ENCODE results near the gene TIGD4. TPM values are rescaled to one million over a fixed set of nuclear protein-coding genes. Genes with fewer than 3 reads are reported as not detected.

Gene TIGD4
- total and polyA plus RNA-seq, 2 donors (not counting 1 experiment from before 2014, with no cell fraction given): 0.04 to 0.59 TPM

GRCh38 chr4:152806501-152807125, 27.1 kb upstream of the TIGD4 start:
- Mint-ChIP-seq H3K9me3 (ENCODE audit: insufficient read depth) (peaks cover 2% of the 10 kb centered on the region), H3K4me1 (peaks cover 35% of the 10 kb centered on the region), H3K4me3 (no peak overlapping the region), H3K27ac (no peak overlapping the region), H3K27me3 (no peaks in the 10 kb centered on the region)
- Histone ChIP-seq H3K4me2 (replicated peaks; ENCODE audit: low read depth, low read length, poor library complexity, severe bottlenecking) (no peak overlapping the region), H3K4me3 (ENCODE audit: control extremely low read depth in 1 of 5, extremely low read depth in 1 of 5, insufficient read depth in 1 of 5, low read depth in 2 of 5, low read length in 4 of 5) (no peak overlapping the region), H4K20me1 (ENCODE audit: control insufficient read depth, insufficient read depth, low read length, poor library complexity, severe bottlenecking) (no peaks in the 10 kb centered on the region), H2AFZ (ENCODE audit: insufficient read depth, low read depth, low read length, poor library complexity, severe bottlenecking) (no peak overlapping the region), H3K36me3 (replicated peaks in 1 of 2; ENCODE audit: control extremely low read depth in 1 of 2, control insufficient read depth in 1 of 2, extremely low read depth in 1 of 2, insufficient read depth in 2 of 2, low read length in 1 of 2) (no peaks in the 10 kb centered on the region), H3K9me3 (ENCODE audit: control extremely low read depth in 1 of 3, control insufficient read depth in 2 of 3, insufficient read depth in 1 of 3, low read length in 2 of 3) (no peaks in the 10 kb centered on the region), H3K4me1 (ENCODE audit: control insufficient read depth in 2 of 2, insufficient read depth in 2 of 2, low read length in 2 of 2) (peaks cover 3 to 19% of the 10 kb centered on the region in 2 donors), H3K9ac (ENCODE audit: low read length) (no peak overlapping the region), H3K27me3 (replicated peaks in 1 of 4; ENCODE audit: control extremely low read depth in 1 of 4, control insufficient read depth in 3 of 4, insufficient read depth in 4 of 4, low read length in 3 of 4) (no peaks in the 10 kb centered on the region), H3K79me2 (ENCODE audit: control insufficient read depth, insufficient read depth, low read length) (peaks cover 37% of the 10 kb centered on the region), H3K27ac (ENCODE audit: low read length in 2 of 2) (no peak overlapping the region)
- TF ChIP-seq EZH2 (IDR thresholded peaks at IDR 0.05; ENCODE audit: borderline replicate concordance, insufficient read depth, low read depth, low read length, poor library complexity, severe bottlenecking) (no peak), CTCF (IDR thresholded peaks at IDR 0.05) (no peak)
- ChIA-PET POLR2A (no interaction called here), CTCF (interaction anchor here (0.7 kb wide), 1 partner anchor 28 kb away, joined by 4 read pairs; no protein-coding TSS in a partner anchor)
- DNase-seq (no peak), ATAC-seq (ENCODE audit: low read depth) (no peak)
- intact Hi-C loops (cut with micrococcal nuclease): no loop called here
- WGBS (ENCODE audit: insufficient coverage): 100% methylated on average over 1 of the region's 3 CpGs

- WGBS (ENCODE audit: insufficient coverage): no CpG with 5 or more reads among the region's 2 CpGs
- ATAC-seq (ENCODE audit: low read depth) (no peak), DNase-seq (no peak)
- no peak overlapping the region for H3K4me3 ChIP-seq (ENCODE audit: control extremely low read depth in 1 of 5, extremely low read depth in 1 of 5, insufficient read depth in 1 of 5, low read depth in 2 of 5, low read length in 4 of 5)
- POLR2A ChIA-PET: no interaction called here
- peaks cover 4% of the 10 kb centered on the region for H4K20me1 ChIP-seq (ENCODE audit: control insufficient read depth, insufficient read depth, low read length, poor library complexity, severe bottlenecking)
- H3K9me3 ChIP-seq (ENCODE audit: control extremely low read depth in 1 of 3, control insufficient read depth in 2 of 3, insufficient read depth in 1 of 3, low read length in 2 of 3): no peaks in the 10 kb centered on the region
- no peak overlapping the region for H3K9ac ChIP-seq (ENCODE audit: low read length)
- intact Hi-C loops (cut with micrococcal nuclease): no loop called here
- H3K27ac ChIP-seq (ENCODE audit: low read length in 2 of 2): peak overlapping the region; percentile 6 to 23
- no peak for TF ChIP-seq EZH2 (IDR thresholded peaks at IDR 0.05; ENCODE audit: borderline replicate concordance, insufficient read depth, low read depth, low read length, poor library complexity, severe bottlenecking)
- TF ChIP-seq CTCF (IDR thresholded peaks at IDR 0.05): no peak
- H3K79me2 ChIP-seq (ENCODE audit: control insufficient read depth, insufficient read depth, low read length): peaks cover 37% of the 10 kb centered on the region
- H3K27me3 ChIP-seq (replicated peaks in 1 of 4; ENCODE audit: control extremely low read depth in 1 of 4, control insufficient read depth in 3 of 4, insufficient read depth in 4 of 4, low read length in 3 of 4): no peaks in the 10 kb centered on the region
- no peak overlapping the region for H3K4me3 Mint-ChIP-seq
- CTCF ChIA-PET: no interaction called here
- no peaks in the 10 kb centered on the region for H3K36me3 ChIP-seq (replicated peaks in 1 of 2; ENCODE audit: control extremely low read depth in 1 of 2, control insufficient read depth in 1 of 2, extremely low read depth in 1 of 2, insufficient read depth in 2 of 2, low read length in 1 of 2)
- no peak overlapping the region for H2AFZ ChIP-seq (ENCODE audit: insufficient read depth, low read depth, low read length, poor library complexity, severe bottlenecking)
- H3K4me1 Mint-ChIP-seq: peaks cover 37% of the 10 kb centered on the region
- peak overlapping the region; percentile 4 for H3K4me2 ChIP-seq (replicated peaks; ENCODE audit: low read depth, low read length, poor library complexity, severe bottlenecking)
- peak overlapping the region; percentile 60 for H3K27ac Mint-ChIP-seq
- H3K4me1 ChIP-seq (ENCODE audit: control insufficient read depth in 2 of 2, insufficient read depth in 2 of 2, low read length in 2 of 2): peaks cover 3 to 19% of the 10 kb centered on the region in 2 donors
- peaks cover 2% of the 10 kb centered on the region for H3K9me3 Mint-ChIP-seq (ENCODE audit: insufficient read depth)
- no peaks in the 10 kb centered on the region for H3K27me3 Mint-ChIP-seq
These were observed 26.3 kb upstream of the TIGD4 start for GRCh38 chr4:152805818-152806217.

Measured in B cell (primary cell).